ENCODE data around the gene MOB3B.

The MOB3B gene

GRCh38 chr9:27338527-27338903, 191.1 kb downstream of the MOB3B start:
- DNase-seq (ENCODE audit: low spot score): no peak

DNA sequence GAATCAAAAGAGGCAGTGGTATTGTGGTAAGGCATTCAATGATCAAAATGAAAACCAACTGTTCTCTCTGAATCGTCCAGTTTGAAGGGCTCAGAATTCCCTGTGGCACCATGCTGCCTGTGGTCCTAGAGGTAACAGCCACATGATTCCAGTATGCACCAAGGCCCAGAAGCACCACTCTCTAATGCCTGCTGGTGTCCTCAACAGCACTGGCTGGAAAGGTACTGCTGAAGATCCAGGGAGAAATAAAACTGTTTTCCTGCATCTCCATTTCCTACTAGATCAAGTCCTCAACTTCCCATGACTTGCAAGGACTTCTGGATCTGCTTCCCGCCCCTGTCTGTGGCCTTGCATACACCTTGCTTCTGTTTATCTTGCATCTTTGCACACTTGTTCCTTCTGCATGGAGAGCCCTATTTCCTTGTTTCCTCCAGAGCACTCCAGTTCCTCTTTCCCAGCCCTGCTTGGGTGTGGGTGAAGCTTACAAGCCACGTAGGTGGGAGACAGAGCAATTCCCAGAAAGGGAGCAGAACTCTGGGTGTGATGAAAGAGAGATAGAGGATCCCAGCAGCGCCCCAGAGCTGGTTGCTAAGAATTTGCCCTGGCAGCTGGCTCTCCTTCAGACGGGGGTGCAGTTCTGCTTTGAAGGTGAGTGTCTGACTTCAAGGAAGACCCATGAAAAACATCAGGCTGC, 191.6 kb downstream of the MOB3B start:
- no peak for DNase-seq (ENCODE audit: low spot score)

DNA sequence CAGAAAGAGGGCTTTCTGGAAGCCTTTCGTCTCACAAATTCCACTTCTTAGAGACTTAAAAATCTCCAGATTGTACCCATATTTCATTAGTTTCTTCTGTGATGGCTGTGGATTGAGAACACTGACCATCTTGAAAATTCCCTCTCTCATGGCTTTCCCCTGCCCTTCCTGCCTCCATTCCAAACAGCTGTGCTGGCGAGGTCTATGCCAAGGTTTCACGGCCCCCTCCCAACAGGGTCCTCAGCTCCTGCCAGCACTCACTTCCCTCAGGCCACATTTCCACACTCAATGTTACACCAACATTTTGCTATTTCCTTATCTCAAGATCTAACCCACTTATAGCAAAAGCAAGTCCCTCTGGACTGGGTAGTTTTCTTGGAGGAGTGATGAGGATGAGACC, 192.4 kb downstream of the MOB3B start:
- DNase-seq (ENCODE audit: low spot score): no peak

GRCh38 chr9:27336829-27337228, 192.8 kb downstream of the MOB3B start:
- no peak for DNase-seq (ENCODE audit: low spot score)

- DNase-seq (ENCODE audit: low spot score): no peak
These were observed 193.5 kb downstream of the MOB3B start for GRCh38 chr9:27336126-27336525.

GRCh38 chr9:27335075-27335474, 194.5 kb downstream of the MOB3B start:
- DNase-seq (ENCODE audit: low spot score): no peak

- DNase-seq (ENCODE audit: low spot score): peak; percentile 84
These were observed 196.2 kb downstream of the MOB3B start for GRCh38 chr9:27333241-27334052.

DNA sequence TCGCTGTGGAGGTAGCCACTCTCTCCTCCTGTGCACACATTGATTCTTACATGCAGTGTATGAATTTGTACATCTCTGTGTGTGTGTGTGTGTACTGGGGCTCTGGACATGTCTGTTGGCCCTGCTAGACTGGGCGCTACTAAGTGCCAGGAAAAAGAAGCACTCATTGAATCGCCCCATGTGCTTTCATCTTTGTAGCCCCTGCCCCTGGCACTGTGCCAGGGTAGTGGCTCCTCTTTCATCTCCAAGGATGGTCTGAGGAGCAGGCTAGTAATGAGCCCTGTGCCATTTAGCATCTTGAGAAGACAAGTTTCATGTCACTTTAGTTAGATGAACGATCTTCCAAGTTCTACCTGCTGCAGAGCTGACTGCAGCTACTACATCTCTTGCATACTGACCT, 198.2 kb downstream of the MOB3B start:
- no peak for DNase-seq (ENCODE audit: low spot score)

GRCh38 chr9:27329291-27329690, 200.3 kb downstream of the MOB3B start:
- no peak for DNase-seq (ENCODE audit: low spot score)

GRCh38 chr9:27328483-27328882, 201.1 kb downstream of the MOB3B start:
- DNase-seq (ENCODE audit: low spot score): no peak

- no peak for DNase-seq (ENCODE audit: low spot score)
These were observed 218.4 kb downstream of the MOB3B start for GRCh38 chr9:27311184-27311583.

GRCh38 chr9:27310582-27310981, 219.0 kb downstream of the MOB3B start:
- DNase-seq (ENCODE audit: low spot score): no peak

- no peak for DNase-seq (ENCODE audit: low spot score)
These were observed 220.8 kb downstream of the MOB3B start for GRCh38 chr9:27308691-27309390.

DNA sequence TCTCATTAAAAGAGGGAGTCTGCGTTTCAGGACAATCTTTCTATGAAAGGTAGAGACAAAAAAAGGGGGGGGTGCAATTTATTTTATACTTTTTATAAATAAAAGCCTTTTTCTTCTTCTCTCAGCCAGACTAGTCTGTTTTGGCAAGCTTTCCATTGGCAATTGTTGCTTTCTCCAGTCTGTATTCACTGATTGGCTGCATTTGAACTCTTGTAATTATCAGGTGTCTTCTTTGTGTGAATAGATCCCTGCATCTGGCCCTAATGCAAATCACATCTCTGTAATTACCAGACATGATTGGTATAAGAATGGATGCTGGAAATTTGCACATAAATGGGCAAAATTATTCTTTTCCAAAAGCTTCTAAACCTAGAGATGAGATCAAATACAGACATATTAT, 225.1 kb downstream of the MOB3B start:
- no peak for DNase-seq (ENCODE audit: low spot score)

DNA sequence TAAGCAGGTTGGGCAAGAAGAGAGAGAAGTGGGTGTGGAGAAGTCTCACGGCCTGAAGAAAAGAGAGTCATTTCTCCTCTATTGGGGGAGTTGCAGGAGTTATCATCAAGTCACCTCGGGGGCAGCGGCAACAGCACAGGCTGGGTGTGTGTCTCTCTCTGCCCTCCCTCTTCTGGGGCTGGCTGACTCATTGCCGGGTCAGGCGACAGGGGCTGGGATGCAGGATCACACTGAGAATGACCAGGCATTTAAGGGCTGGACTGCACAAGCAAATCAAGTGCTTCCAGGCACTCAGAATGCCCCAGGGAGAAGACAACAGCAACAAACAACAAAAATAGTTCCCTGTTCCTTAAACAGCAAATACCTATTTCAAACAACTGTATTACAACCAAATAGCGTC, 226.4 kb downstream of the MOB3B start:
- peak; percentile 5 for DNase-seq (ENCODE audit: low spot score)

DNA sequence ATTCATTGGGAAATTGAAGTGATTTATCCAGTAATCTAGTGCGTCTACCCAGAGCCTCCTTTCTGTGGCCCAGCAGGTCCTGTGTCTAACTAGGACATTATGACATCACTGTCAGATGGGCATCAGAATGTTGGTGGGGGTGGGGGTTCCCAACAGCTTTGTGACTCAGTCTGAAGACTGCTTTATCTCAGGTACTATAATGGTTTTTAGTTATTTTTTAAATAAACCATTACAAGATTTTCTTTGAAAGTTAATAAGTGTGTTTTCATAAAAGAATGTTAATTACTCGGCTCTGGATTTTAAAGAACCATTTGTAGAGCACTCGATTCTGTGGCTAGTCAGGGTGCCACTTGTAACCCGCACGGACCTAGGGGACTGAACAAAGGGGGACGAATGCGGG, 232.6 kb downstream of the MOB3B start, which contains the start of gene EQTN:
EQTN (minus strand) TSS at position 101 of the 400 bp plus-strand sequence; CDS start at position 6, 95 bp downstream.
- no peak for DNase-seq (ENCODE audit: low spot score)

DNA sequence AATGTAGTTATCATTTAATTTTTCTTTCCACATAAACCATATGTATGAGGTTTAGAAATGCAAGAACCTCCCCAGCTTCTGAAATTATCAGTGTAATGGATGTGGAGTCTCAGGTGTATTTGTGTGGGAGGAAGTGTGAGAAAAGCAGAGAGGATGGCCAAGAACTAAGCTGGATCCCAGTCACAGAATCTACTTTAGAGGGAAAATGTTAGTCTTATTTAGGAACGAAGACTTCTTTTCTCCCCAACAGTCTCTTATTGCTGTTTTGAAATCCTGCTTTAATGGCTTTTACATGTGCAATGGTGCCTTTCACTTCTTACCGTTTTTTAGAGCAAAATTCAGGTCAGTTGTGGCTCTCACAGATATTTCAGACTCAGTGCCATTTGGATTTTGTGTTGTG, 235.6 kb downstream of the MOB3B start:
- DNase-seq (ENCODE audit: low spot score): no peak

DNA sequence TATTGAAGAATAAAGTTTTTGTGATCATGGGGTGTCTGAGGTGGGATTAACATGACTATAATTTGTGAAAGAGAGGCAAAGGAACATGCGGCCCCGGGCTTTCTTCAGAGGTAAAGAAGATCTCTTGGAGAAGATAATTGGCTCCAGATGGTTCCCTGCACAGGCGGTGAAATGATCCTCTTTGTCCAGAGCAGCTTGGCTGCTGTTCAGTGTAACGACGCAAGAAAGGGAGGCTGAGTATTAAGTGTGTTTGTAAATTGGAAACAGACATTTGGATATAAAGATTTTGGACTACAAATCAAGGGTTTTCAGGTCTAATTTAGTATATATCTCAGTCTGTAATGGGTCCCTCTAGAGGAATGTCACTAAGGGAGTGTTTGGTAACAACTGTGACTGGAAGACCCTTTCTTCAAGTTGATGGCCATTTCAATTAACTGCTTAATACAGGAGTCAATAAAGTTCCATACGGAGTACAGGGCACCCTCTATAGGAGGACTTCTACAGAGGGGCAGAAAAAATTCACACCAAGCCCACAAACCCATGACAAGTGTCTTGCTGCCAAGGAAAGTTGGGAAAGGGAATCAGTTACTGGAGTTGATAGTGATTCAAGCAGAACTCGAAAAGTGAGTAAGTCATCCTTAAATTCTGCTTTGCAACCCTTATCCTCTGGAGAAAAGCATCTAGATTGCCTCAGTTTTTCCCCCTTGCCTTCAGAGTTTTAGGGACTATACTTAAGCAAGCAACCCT, 236.8 kb downstream of the MOB3B start:
- no peak for DNase-seq (ENCODE audit: low spot score)

GRCh38 chr9:27291292-27291691, 238.3 kb downstream of the MOB3B start:
- DNase-seq (ENCODE audit: low spot score): no peak

DNA sequence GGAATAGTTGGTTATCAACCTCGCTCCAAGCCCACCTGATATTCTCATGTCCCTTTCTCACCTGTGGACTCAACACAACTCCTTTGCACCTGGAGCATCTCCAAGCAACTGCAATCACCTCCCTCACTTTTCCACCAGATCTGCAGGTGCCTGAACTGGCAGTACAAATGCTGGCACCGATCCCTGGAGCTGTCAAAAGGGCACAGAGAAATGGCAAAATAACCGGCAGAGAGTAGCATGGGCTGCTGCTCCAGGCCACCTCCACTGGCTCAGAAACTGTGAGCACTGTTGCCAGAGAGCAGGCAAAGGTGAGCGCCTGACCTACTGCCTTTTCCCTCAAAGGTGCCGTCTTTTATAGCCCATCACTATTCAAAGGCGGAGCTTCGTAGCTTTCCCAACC, 247.3 kb downstream of the MOB3B start:
- no peak for DNase-seq (ENCODE audit: low spot score)

GRCh38 chr9:27280860-27281259, 248.8 kb downstream of the MOB3B start:
- DNase-seq (ENCODE audit: low spot score): no peak

- DNase-seq (ENCODE audit: low spot score): no peak
These were observed 249.4 kb downstream of the MOB3B start for GRCh38 chr9:27280249-27280648.
